Measurements from ENCODE around the gene SNX33. TPM values are rescaled to one million over a fixed set of nuclear protein-coding genes. Genes with fewer than 3 reads are reported as not detected.
"Not testable (repeated sequence)": the region's sequence is repeated elsewhere in the genome, so short reads cannot be mapped to it uniquely, and the experiment has no call there.

The SNX33 gene
- total RNA-seq, 2 donors from 2014 or later: 19.8 to 21.8 TPM

DNA sequence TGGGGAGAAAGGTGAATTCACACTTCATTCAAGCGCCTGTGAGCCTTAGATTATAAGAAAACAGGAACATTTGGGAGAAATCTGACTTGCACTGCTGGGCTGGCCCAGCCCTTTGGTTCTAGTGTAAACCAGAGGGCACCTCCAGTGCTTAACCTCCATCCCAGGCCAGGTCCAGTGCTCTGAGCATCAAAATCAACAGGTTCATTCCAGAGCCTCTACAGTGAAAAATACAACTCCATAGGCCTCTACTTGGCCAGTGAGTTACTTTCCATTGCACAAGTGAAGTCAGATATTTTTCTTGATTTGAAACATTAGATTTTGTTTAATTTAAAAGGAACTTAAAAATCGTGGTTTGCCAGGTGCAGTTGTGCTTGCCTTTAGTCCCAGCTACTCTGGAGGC, 25.2 kb upstream of the SNX33 start:
- Histone ChIP-seq H3K27me3 (no peaks in the 10 kb centered on the region), H3K4me3 (no peak overlapping the region), H3K36me3 (replicated peaks in 1 of 2; ENCODE audit: insufficient read depth in 1 of 2, low read depth in 2 of 2) (peaks cover 0 to 2% of the 10 kb centered on the region in 2 donors), H3K4me1 (peaks cover 9% of the 10 kb centered on the region), H3K9me3 (no peaks in the 10 kb centered on the region), H3K27ac (no peak overlapping the region)
- no peak for TF ChIP-seq POLR2A (IDR thresholded peaks at IDR 0.05)
- TF ChIP-seq, protein P1, sequence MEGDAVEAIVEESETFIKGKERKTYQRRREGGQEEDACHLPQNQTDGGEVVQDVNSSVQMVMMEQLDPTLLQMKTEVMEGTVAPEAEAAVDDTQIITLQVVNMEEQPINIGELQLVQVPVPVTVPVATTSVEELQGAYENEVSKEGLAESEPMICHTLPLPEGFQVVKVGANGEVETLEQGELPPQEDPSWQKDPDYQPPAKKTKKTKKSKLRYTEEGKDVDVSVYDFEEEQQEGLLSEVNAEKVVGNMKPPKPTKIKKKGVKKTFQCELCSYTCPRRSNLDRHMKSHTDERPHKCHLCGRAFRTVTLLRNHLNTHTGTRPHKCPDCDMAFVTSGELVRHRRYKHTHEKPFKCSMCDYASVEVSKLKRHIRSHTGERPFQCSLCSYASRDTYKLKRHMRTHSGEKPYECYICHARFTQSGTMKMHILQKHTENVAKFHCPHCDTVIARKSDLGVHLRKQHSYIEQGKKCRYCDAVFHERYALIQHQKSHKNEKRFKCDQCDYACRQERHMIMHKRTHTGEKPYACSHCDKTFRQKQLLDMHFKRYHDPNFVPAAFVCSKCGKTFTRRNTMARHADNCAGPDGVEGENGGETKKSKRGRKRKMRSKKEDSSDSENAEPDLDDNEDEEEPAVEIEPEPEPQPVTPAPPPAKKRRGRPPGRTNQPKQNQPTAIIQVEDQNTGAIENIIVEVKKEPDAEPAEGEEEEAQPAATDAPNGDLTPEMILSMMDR (IDR thresholded peaks at IDR 0.05): no peak
- WGBS, 2 donors: 65 to 70% methylated on average over 2 of the region's 2 CpGs
- intact Hi-C loops (cut with DNase I): no loop called here
- ATAC-seq: no peak
- DNase-seq: no peak

DNA sequence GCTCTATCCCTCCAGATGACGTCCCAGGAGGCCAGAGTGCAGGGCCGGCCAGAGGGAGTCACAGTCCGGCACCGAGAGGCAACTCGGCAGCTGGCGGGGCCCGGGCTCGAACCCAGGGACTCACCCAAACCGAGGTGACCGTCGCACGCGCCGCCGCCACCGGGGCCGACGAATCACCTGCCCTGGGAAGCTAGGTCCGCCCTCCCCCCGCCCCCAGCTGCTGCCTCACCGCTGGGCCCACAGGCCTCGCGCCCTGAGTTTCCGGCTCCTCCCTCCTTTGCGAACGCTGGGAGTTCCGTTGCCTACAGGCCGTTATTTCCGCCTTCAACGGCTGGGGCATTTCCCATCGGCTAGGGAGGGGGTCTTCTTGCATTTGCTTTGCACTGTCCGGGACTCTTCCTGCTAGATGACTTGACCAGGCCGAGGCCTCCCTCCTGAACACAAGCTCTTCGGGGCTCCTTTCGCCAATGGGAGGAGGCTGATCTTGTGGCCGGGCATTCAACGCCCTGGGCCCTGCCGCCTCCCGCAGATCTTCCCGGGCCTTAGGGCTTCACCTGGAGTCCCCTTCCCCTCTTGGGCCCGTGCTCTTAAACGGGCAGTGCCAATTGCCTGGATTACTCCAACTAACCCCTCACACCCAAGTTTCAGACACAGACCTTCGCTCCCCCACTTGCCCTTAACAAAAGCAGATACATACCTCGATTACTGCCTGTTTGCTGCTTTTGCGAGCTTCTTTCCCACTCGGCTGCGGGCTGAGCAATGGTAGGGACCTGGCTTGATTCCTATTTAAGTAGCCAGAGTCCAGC, 22.0 kb upstream of the SNX33 start, which contains the start of gene SNUPN:
Gene SNUPN (minus strand): TSS at position 184 of the 806 bp plus-strand sequence. CDS start 4,674 bp downstream, outside the sequence.
- Histone ChIP-seq H3K4me1 (peaks cover 9% of the 10 kb centered on the region), H3K27ac (peak within 1 kb of the TSS; percentile 71 to 98 (median 90)), H3K4me3 (peak within 1 kb of the TSS; percentile 94 to 97), H3K36me3 (replicated peaks in 1 of 2; ENCODE audit: insufficient read depth in 1 of 2, low read depth in 2 of 2) (no peaks in the 10 kb centered on the region), H3K27me3 (no peaks in the 10 kb centered on the region), H3K9me3 (no peaks in the 10 kb centered on the region)
- TF ChIP-seq, protein P1 (IDR thresholded peaks at IDR 0.05): peak in 1 of 7 experiments; percentile 16
- TF ChIP-seq POLR2A (IDR thresholded peaks at IDR 0.05): peak; percentile 25 to 79 (median 75)
- WGBS, 2 donors: 2% methylated on average over 11 to 44 of the region's 47 CpGs
- ATAC-seq: peak; percentile 97
- intact Hi-C loops (cut with DNase I): no loop called here
- DNase-seq: peak; percentile 95 to 96 (median 96)

DNA sequence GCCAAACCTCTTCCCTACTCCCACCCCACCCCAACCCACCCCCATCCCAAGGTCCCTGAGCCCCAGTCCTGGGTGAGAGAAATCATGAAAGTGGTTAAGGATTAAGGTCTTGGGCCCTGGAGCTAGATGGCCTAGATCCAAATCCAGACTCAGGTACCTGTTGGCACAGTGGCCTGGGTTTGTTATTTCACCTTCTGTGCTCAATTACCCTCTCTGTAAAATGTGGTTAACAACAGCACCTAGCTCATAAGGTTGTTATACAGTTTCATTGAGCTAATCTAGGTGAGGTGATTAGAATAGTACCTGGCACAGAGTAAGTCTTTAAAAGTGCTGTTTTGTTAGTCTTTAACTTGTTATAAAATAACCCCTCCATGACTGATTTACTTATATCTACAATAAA, 15.8 kb upstream of the SNX33 start:
- Histone ChIP-seq H3K4me1 (peaks cover 2% of the 10 kb centered on the region), H3K36me3 (replicated peaks in 1 of 2; ENCODE audit: insufficient read depth in 1 of 2, low read depth in 2 of 2) (no peaks in the 10 kb centered on the region), H3K27ac (no peak overlapping the region), H3K9me3 (no peaks in the 10 kb centered on the region), H3K27me3 (no peaks in the 10 kb centered on the region), H3K4me3 (no peak overlapping the region)
- no peak for ATAC-seq
- TF ChIP-seq POLR2A (IDR thresholded peaks at IDR 0.05): no peak
- TF ChIP-seq, protein P1 (IDR thresholded peaks at IDR 0.05): no peak
- intact Hi-C loops (cut with DNase I): no loop called here
- no peak for DNase-seq

DNA sequence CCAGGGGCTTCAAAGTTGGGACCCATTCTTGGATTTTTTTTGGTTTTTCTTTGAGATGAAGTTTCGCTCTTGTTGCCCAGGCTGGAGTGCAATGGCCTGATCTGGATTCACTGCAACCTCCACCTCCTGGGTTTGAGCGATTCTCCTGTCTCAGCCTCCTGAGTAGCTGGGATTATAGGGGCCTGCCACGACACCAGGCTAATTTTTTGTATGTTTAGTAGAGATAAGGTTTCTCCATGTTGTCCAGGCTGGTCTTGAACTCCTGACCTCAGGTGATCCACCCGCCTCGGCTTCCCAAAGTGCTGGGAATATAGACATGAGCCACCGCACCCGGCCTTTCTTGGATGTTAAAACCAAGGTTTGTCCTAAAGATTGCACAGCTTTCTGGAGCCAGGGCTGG, 13.8 kb upstream of the SNX33 start:
- WGBS, 2 donors: 85 to 86% methylated on average over 7 of the region's 7 CpGs

DNA sequence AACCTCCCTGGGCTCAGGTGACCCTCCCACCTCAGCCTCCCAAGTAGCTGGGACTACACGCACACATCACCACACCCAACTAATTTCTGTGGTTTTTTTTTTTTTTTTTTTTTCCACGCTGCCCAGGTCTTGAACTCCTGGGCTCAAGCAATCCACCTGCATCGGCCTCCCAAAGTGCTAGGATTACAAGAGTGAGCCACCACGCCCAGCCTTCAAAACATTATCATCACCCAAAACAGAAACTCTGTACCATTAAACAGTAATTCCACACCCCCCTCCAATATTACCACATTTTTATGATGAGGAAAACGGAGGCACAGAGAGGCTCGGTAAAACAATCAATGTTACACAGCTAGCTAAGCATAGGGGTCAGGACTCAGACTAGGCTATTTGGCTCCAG, 11.7 kb upstream of the SNX33 start:
- intact Hi-C loops (cut with DNase I): no loop called here
- Histone ChIP-seq H3K27me3 (no peaks in the 10 kb centered on the region), H3K9me3 (no peaks in the 10 kb centered on the region), H3K4me3 (no peak overlapping the region), H3K4me1 (peaks cover 30% of the 10 kb centered on the region), H3K27ac (no peak overlapping the region), H3K36me3 (replicated peaks in 1 of 2; ENCODE audit: insufficient read depth in 1 of 2, low read depth in 2 of 2) (no peaks in the 10 kb centered on the region)
- ATAC-seq (no peak), DNase-seq (no peak)
- 87 to 88% methylated on average over 5 to 6 of the region's 6 CpGs for WGBS, 2 donors
- no peak for TF ChIP-seq POLR2A (IDR thresholded peaks at IDR 0.05)
- TF ChIP-seq, protein P1 (IDR thresholded peaks at IDR 0.05): no peak

More for the DNA sequence above, 13.8 kb upstream of the SNX33 start:
- H3K4me3 ChIP-seq; ATAC-seq; intact Hi-C loops (cut with DNase I); H3K27ac ChIP-seq; DNase-seq; H3K27me3 ChIP-seq; H3K9me3 ChIP-seq; H3K36me3 ChIP-seq (replicated peaks in 1 of 2; ENCODE audit: insufficient read depth in 1 of 2, low read depth in 2 of 2): not testable (repeated sequence)
- peaks cover 22% of the 10 kb centered on the region for H3K4me1 ChIP-seq

Measured in body of pancreas (tissue), 4 donors.